ENCODE measurements around the gene ZNF648. TPM values are rescaled to one million over a fixed set of nuclear protein-coding genes. Genes with fewer than 3 reads are reported as not detected.

The ZNF648 gene
- total and polyA plus RNA-seq, 10 of the 15 experiments (the other 5 are each of a cell fraction or from before 2014, with no cell fraction given) = 0.05 TPM; not detected in 9

DNA sequence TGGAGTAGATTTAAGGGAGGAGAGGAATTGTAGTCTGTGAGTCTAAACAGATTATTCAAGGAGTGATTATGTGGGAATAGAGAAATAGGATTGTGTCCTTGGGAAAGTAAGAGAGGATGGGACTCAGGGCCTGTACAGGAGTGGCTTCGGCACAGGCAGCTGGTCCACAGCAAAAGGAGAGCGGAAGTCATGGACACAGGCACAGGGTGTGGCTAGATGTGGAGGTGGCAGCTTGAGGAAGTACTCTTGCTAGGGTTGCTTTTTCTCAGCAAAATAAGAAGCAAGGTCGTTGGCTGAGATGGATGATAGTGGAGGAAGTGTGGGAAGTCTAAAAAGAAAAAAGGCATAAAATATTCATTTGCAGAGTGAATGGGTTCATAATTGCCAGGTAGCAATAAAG lies 18.5 kb upstream of the ZNF648 start:
- BruUV-seq (replicated peaks) = no TSS peak
- in situ Hi-C loops (cut with MboI) = no loop called here
- TF ChIP-seq ZNF384 (IDR thresholded peaks at IDR 0.05; ENCODE audit: borderline replicate concordance, low read depth, low read length) (no peak), MYB (IDR thresholded peaks at IDR 0.05; ENCODE audit: borderline replicate concordance, low read depth, low read length) (no peak), NR2C1 (IDR thresholded peaks at IDR 0.05) (no peak), RUNX3 (IDR thresholded peaks at IDR 0.05; ENCODE audit: low read length) (no peak), KLF5 (IDR thresholded peaks at IDR 0.05; ENCODE audit: partially characterized antibody) (no peak), STAT3 (IDR thresholded peaks at IDR 0.05; ENCODE audit: low read depth, low read length) (no peak), RBBP5 (conservative IDR thresholded peaks at IDR 0.05) (no peak), RFX5 (IDR thresholded peaks at IDR 0.05; ENCODE audit: low read depth, low read length) (no peak), CHD4 (IDR thresholded peaks at IDR 0.05) (no peak), STAT1 (conservative IDR thresholded peaks at IDR 0.05) (no peak), RAD51 (IDR thresholded peaks at IDR 0.05) (no peak), CREM (IDR thresholded peaks at IDR 0.05; ENCODE audit: low read depth) (no peak), POLR2AphosphoS2 (IDR thresholded peaks at IDR 0.05; ENCODE audit: low read depth, low read length) (no peak)
- TF ChIP-seq, protein P1, sequence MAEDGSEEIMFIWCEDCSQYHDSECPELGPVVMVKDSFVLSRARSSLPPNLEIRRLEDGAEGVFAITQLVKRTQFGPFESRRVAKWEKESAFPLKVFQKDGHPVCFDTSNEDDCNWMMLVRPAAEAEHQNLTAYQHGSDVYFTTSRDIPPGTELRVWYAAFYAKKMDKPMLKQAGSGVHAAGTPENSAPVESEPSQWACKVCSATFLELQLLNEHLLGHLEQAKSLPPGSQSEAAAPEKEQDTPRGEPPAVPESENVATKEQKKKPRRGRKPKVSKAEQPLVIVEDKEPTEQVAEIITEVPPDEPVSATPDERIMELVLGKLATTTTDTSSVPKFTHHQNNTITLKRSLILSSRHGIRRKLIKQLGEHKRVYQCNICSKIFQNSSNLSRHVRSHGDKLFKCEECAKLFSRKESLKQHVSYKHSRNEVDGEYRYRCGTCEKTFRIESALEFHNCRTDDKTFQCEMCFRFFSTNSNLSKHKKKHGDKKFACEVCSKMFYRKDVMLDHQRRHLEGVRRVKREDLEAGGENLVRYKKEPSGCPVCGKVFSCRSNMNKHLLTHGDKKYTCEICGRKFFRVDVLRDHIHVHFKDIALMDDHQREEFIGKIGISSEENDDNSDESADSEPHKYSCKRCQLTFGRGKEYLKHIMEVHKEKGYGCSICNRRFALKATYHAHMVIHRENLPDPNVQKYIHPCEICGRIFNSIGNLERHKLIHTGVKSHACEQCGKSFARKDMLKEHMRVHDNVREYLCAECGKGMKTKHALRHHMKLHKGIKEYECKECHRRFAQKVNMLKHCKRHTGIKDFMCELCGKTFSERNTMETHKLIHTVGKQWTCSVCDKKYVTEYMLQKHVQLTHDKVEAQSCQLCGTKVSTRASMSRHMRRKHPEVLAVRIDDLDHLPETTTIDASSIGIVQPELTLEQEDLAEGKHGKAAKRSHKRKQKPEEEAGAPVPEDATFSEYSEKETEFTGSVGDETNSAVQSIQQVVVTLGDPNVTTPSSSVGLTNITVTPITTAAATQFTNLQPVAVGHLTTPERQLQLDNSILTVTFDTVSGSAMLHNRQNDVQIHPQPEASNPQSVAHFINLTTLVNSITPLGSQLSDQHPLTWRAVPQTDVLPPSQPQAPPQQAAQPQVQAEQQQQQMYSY (CRISPR knock-in tag; IDR thresholded peaks at IDR 0.05) = no peak
- TF ChIP-seq, protein P2, sequence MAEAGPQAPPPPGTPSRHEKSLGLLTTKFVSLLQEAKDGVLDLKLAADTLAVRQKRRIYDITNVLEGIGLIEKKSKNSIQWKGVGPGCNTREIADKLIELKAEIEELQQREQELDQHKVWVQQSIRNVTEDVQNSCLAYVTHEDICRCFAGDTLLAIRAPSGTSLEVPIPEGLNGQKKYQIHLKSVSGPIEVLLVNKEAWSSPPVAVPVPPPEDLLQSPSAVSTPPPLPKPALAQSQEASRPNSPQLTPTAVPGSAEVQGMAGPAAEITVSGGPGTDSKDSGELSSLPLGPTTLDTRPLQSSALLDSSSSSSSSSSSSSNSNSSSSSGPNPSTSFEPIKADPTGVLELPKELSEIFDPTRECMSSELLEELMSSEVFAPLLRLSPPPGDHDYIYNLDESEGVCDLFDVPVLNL (IDR thresholded peaks at IDR 0.05; ENCODE audit: low read depth, low read length) = no peak
- TF ChIP-seq, protein P3, sequence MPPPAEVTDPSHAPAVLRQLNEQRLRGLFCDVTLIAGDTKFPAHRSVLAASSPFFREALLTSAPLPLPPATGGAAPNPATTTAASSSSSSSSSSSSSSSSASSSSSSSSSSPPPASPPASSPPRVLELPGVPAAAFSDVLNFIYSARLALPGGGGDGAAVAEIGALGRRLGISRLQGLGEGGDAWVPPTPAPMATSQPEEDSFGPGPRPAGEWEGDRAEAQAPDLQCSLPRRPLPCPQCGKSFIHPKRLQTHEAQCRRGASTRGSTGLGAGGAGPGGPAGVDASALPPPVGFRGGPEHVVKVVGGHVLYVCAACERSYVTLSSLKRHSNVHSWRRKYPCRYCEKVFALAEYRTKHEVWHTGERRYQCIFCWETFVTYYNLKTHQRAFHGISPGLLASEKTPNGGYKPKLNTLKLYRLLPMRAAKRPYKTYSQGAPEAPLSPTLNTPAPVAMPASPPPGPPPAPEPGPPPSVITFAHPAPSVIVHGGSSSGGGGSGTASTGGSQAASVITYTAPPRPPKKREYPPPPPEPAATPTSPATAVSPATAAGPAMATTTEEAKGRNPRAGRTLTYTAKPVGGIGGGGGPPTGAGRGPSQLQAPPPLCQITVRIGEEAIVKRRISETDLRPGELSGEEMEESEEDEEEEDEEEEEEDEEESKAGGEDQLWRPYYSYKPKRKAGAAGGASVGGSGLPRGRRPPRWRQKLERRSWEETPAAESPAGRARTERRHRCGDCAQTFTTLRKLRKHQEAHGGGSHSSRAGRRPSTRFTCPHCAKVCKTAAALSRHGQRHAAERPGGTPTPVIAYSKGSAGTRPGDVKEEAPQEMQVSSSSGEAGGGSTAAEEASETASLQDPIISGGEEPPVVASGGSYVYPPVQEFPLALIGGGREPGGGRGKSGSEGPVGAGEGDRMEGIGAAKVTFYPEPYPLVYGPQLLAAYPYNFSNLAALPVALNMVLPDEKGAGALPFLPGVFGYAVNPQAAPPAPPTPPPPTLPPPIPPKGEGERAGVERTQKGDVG (CRISPR knock-in tag; IDR thresholded peaks at IDR 0.05) = no peak

More for the DNA sequence above, 18.5 kb upstream of the ZNF648 start:
- no peak for ATAC-seq
- FAIRE-seq = no peak
- POLR2A ChIA-PET = interaction anchor here (0.6 kb wide), 1 partner anchor 94 kb away, joined by 3 read pairs; no protein-coding TSS in a partner anchor
- Histone ChIP-seq H3K4me1 (ENCODE audit: control insufficient read depth, insufficient read depth, low read length) (no peaks in the 10 kb centered on the region), H3K36me3 (ENCODE audit: control insufficient read depth in 2 of 2, insufficient read depth in 2 of 2, low read length in 1 of 2) (no peaks in the 10 kb centered on the region), H3K27me3 (replicated peaks in 1 of 2; ENCODE audit: control insufficient read depth in 2 of 2, insufficient read depth in 2 of 2, low read length in 1 of 2) (no peaks in the 10 kb centered on the region), H3K9ac (ENCODE audit: control insufficient read depth, insufficient read depth, low read length) (no peak overlapping the region), H3K27ac (ENCODE audit: control insufficient read depth, insufficient read depth) (no peak overlapping the region), H3K4me2 (ENCODE audit: control insufficient read depth, insufficient read depth) (no peak overlapping the region), H3K4me3 (no peak overlapping the region), H2AFZ (ENCODE audit: control insufficient read depth, low read depth, low read length) (no peak overlapping the region), H4K20me1 (ENCODE audit: control insufficient read depth, insufficient read depth) (no peaks in the 10 kb centered on the region), H3K9me3 (replicated peaks; ENCODE audit: control insufficient read depth, insufficient read depth, low read length) (no peaks in the 10 kb centered on the region), H3K79me2 (ENCODE audit: control insufficient read depth, insufficient read depth, low read length) (no peaks in the 10 kb centered on the region)
- RAD21 ChIA-PET (ENCODE audit: unreplicated experiment) = interaction anchor here (1.1 to 4.5 kb wide), 6 partner anchors 26 to 890 kb away, joined by 6 to 35 read pairs (median 11); no protein-coding TSS in a partner anchor
- SMC1A ChIA-PET (ENCODE audit: uncharacterized antibody, unreplicated experiment) = interaction anchor here (0.7 to 3.2 kb wide), 5 partner anchors 26 to 601 kb away, joined by 3 to 35 read pairs (median 3); no protein-coding TSS in a partner anchor
- CTCF ChIA-PET = interaction anchor here (0.7 to 5.1 kb wide), 24 partner anchors 9 to 890 kb away, joined by 3 to 57 read pairs (median 6); no protein-coding TSS in a partner anchor
- DNase-seq (ENCODE audit: low read depth, low spot score) = no peak
- 45% methylated on average over 3 of the region's 3 CpGs for WGBS (ENCODE audit: insufficient coverage, insufficient replicate concordance, low lambda C conversion rate, missing lambda C conversion rate)
- intact Hi-C loops (cut with micrococcal nuclease; ENCODE audit: unreplicated experiment) = no loop called here

All from GM12878 (cell line).